ENCODE data around the gene UBE2A. TPM values are rescaled to one million over a fixed set of nuclear protein-coding genes. Genes with fewer than 3 reads are reported as not detected.
A peak's percentile ranks its signal among the peaks of the same experiment; 100 is the strongest.

The UBE2A gene
- total RNA-seq (2014; rRNA removed) (36.7 and 46.6 TPM in 2 replicates), Bru-seq, nascent RNA (percentile 78 among the genes with signal in this experiment), BruChase-seq, experiment 1, labeled RNA remaining after a 6-hour chase (percentile 88 among the genes with signal in this experiment), BruChase-seq, experiment 2, labeled RNA remaining after a 2-hour chase (percentile 87 among the genes with signal in this experiment)
- long read RNA-seq, transcript UBE2A-207 (5 exons, 934 nt) = minor isoform, 6 of 110 reads
- long read RNA-seq, transcript UBE2A-202 (6 exons, 1,874 nt) = major isoform, 72 of 110 reads
- long read RNA-seq, transcript UBE2A-206 (5 exons, 1,381 nt) = minor isoform, 8 of 110 reads
- long read RNA-seq, partial matches to known transcripts = 10 of 110 reads
- long read RNA-seq, other reads (novel, unspliced or antisense) = 11 of 110 reads

GRCh38 chrX:119574394-119575266, at the start of gene UBE2A:
UBE2A (plus strand) TSS chrX:119574563; CDS start chrX:119574712, 149 bp downstream.
- peak within 1 kb of the TSS; percentile 99 for H2AFZ ChIP-seq (ENCODE audit: low read length)
- H3F3A ChIP-seq (ENCODE audit: low read length, unreplicated experiment) = no peaks in the 10 kb centered on the region
- peaks cover 19% of the 10 kb centered on the region for H3K4me1 ChIP-seq (ENCODE audit: insufficient read depth, low read length)
- peak within 1 kb of the TSS; percentile 71 for H3K27ac ChIP-seq (ENCODE audit: low read length)
- H3K27me3 ChIP-seq (ENCODE audit: low read length) = no peaks in the 10 kb centered on the region
- ChIA-PET CTCF (interaction anchor here (0.5 to 0.6 kb wide), 3 partner anchors 56 to 278 kb away, joined by 3 to 5 read pairs (median 3); partner anchors contain the start of gene UPF3B), POLR2A (ENCODE audit: unreplicated experiment) (interaction anchor here (0.6 kb wide), 2 partner anchors 10 to 278 kb away, joined by 3 to 6 read pairs; partner anchors contain the start of gene UPF3B)
- TF ChIP-seq EZH2 (IDR thresholded peaks at IDR 0.05; ENCODE audit: low read length, unreplicated experiment) (no peak), CTCF (conservative IDR thresholded peaks at IDR 0.05; ENCODE audit: low read depth, low read length) (0 out of 2 replicates have a peak, but pooled peaks have one; percentile 30)
- ATAC-seq (peak; percentile 85), DNase-seq (peak; percentile 86)
- peaks cover 24% of the 10 kb centered on the region for H3K79me2 ChIP-seq (ENCODE audit: low read length)
- H3K36me3 ChIP-seq (ENCODE audit: low read depth, low read length) = peaks cover 7% of the 10 kb centered on the region
- BruUV-seq (replicated peaks) = no TSS peak
- peak within 1 kb of the TSS; percentile 89 for H3K9ac ChIP-seq (ENCODE audit: low read length)
- intact Hi-C loops (cut with micrococcal nuclease) = loop anchor here (1.0 to 2.0 kb wide), 2 partner anchors 9 to 58 kb away; partner anchors contain the start of gene STEEP1
- no peaks in the 10 kb centered on the region for H3K9me3 ChIP-seq (ENCODE audit: low read length)
- no peaks in the 10 kb centered on the region for H3K9me2 ChIP-seq (replicated peaks; ENCODE audit: low read length)
- no peaks in the 10 kb centered on the region for H4K20me1 ChIP-seq (ENCODE audit: low read length)
- peak within 1 kb of the TSS; percentile 92 for H3K4me3 ChIP-seq (ENCODE audit: low read length)
- H3K4me2 ChIP-seq (ENCODE audit: low read length) = peak within 1 kb of the TSS; percentile 93

- Histone ChIP-seq H3K27me3 (ENCODE audit: low read length) (no peaks in the 10 kb centered on the region), H3K79me2 (ENCODE audit: low read length) (no peaks in the 10 kb centered on the region), H3K36me3 (ENCODE audit: low read depth, low read length) (no peaks in the 10 kb centered on the region), H3K9ac (ENCODE audit: low read length) (no peak overlapping the region), H3K27ac (ENCODE audit: low read length) (no peak overlapping the region), H3F3A (ENCODE audit: low read length, unreplicated experiment) (no peaks in the 10 kb centered on the region), H3K9me2 (replicated peaks; ENCODE audit: low read length) (no peaks in the 10 kb centered on the region), H2AFZ (ENCODE audit: low read length) (no peak overlapping the region), H4K20me1 (ENCODE audit: low read length) (no peaks in the 10 kb centered on the region), H3K4me2 (ENCODE audit: low read length) (no peak overlapping the region), H3K4me1 (ENCODE audit: insufficient read depth, low read length) (no peaks in the 10 kb centered on the region), H3K4me3 (ENCODE audit: low read length) (no peak overlapping the region), H3K9me3 (ENCODE audit: low read length) (no peaks in the 10 kb centered on the region)
- DNase-seq (no peak), ATAC-seq (no peak)
- intact Hi-C loops (cut with micrococcal nuclease) = no loop called here
- BruUV-seq (replicated peaks) = no TSS peak
- ChIA-PET CTCF (no interaction called here), POLR2A (ENCODE audit: unreplicated experiment) (no interaction called here)
- TF ChIP-seq EZH2 (IDR thresholded peaks at IDR 0.05; ENCODE audit: low read length, unreplicated experiment) (no peak), EZH2phosphoT487 (IDR thresholded peaks at IDR 0.05; ENCODE audit: borderline replicate concordance, low read length) (no peak), CTCF (conservative IDR thresholded peaks at IDR 0.05; ENCODE audit: low read depth, low read length) (no peak)
Measured at GRCh38 chrX:119529345-119530276, 44.8 kb upstream of the UBE2A start.
